HEK293T (cell line): ENCODE results near the gene EDRF1.
"Not testable (repeated sequence)": the region's sequence is repeated elsewhere in the genome, so short reads cannot be mapped to it uniquely, and the experiment has no call there.

ENCODE experiments used
- CTCF ChIA-PET: fragments of 350-600 bp; formaldehyde crosslinking; extraction: SDS; loops from one replicate; lab custom pipeline; 2021; ENCODE audit warnings: antibody characterized with exemption, inconsistent platforms; lab: Yijun Ruan, JAX
- POLR2A ChIA-PET: fragments of 350-600 bp; formaldehyde crosslinking; extraction: SDS; loops from one replicate; lab custom pipeline; 2020; ENCODE audit warnings: antibody characterized with exemption, inconsistent platforms; lab: Yijun Ruan, JAX
- DNase-seq: peaks from one replicate; pipeline ENCODE4 v3.0.0; 2012; ENCODE audit warnings: mixed read lengths; ENCODE audit errors: extremely low spot score
- ARNT ChIP-seq: fragments of 450-650 bp; IDR thresholded peaks from 2 replicates; pipeline ENCODE4 v1.6.1; 2017; ENCODE audit warnings: mild to moderate bottlenecking
- BHLHE40 ChIP-seq: fragments of 450-650 bp; IDR thresholded peaks from 2 replicates; pipeline ENCODE4 v1.6.1; 2016; ENCODE audit warnings: mild to moderate bottlenecking, moderate library complexity, borderline replicate concordance
- CTBP1 ChIP-seq: fragments of 450-650 bp; IDR thresholded peaks from 2 replicates; pipeline ENCODE4 v1.6.1; 2016; ENCODE audit warnings: borderline replicate concordance
- ELF4 ChIP-seq: fragments of 450-650 bp; IDR thresholded peaks from 2 replicates; pipeline ENCODE4 v1.6.1; 2017; ENCODE audit warnings: antibody characterized with exemption
- FOXA1 ChIP-seq: fragments of 450-650 bp; IDR thresholded peaks from 2 replicates; pipeline ENCODE4 v1.6.1; 2016; ENCODE audit warnings: mild to moderate bottlenecking
- FOXK2 ChIP-seq: fragments of 450-650 bp; IDR thresholded peaks from 2 replicates; pipeline ENCODE4 v1.6.1; 2016; ENCODE audit warnings: mild to moderate bottlenecking
- FOXM1 ChIP-seq: fragments of 450-650 bp; IDR thresholded peaks from 2 replicates; pipeline ENCODE4 v1.6.1; 2017; ENCODE audit warnings: mild to moderate bottlenecking, borderline replicate concordance
- HDGF ChIP-seq: fragments of 450-650 bp; IDR thresholded peaks from 2 replicates; pipeline ENCODE4 v1.6.1; 2017; ENCODE audit warnings: antibody characterized with exemption, borderline replicate concordance
- L3MBTL2 ChIP-seq: fragments of 450-650 bp; conservative IDR thresholded peaks from 2 replicates; pipeline ENCODE4 v1.6.1; 2016; ENCODE audit warnings: mild to moderate bottlenecking
- LEF1 ChIP-seq: fragments of 450-650 bp; IDR thresholded peaks from 2 replicates; pipeline ENCODE4 v1.6.1; 2017; ENCODE audit warnings: mild to moderate bottlenecking, borderline replicate concordance
- NFRKB ChIP-seq: fragments of 450-650 bp; IDR thresholded peaks from 2 replicates; pipeline ENCODE4 v1.6.1; 2016; ENCODE audit warnings: mild to moderate bottlenecking, moderate library complexity
- SP1 ChIP-seq: fragments of 450-650 bp; IDR thresholded peaks from 2 replicates; pipeline ENCODE4 v1.6.1; 2017
- SUZ12 ChIP-seq: fragments of 450-650 bp; IDR thresholded peaks from 2 replicates; pipeline ENCODE4 v1.6.1; 2016; ENCODE audit warnings: mild to moderate bottlenecking
- TARDBP ChIP-seq: fragments of 450-650 bp; IDR thresholded peaks from 2 replicates; pipeline ENCODE4 v1.6.1; 2016
- ZNF384 ChIP-seq: fragments of 450-650 bp; IDR thresholded peaks from 2 replicates; pipeline ENCODE4 v1.6.1; 2016
- TF ChIP-seq, protein P1 (sequence below): fragments of 450-650 bp; IDR thresholded peaks from 2 replicates; pipeline ENCODE4 v1.6.1; 2016

Gene EDRF1

DNA sequence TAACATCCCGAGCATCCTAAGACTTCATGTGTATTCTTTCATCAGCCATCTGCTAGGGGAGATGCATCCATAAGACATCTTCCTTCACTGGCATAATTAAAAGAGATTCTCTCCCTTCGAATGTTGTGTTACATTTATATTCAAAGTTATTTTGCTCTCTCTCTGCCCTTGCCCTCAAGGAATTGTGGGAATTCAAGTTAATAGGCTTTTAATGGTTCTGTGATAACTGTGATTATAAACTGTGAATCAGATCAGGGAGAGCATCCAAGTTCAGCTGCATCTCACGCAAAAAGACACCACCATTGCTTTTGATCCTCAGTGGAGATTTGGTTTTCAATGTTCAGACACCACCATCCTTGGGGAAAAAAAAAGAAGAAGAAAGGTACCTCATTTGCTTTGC is 27.3 kb upstream of the EDRF1 start:
- DNase-seq = no peak
- ChIA-PET POLR2A (interaction anchor here (1.0 kb wide), 1 partner anchor 27 kb away, joined by 5 read pairs; the partner anchor contains the start of gene EDRF1), CTCF (no interaction called here)
- TF ChIP-seq CTBP1 = no peak
- TF ChIP-seq, protein P1, sequence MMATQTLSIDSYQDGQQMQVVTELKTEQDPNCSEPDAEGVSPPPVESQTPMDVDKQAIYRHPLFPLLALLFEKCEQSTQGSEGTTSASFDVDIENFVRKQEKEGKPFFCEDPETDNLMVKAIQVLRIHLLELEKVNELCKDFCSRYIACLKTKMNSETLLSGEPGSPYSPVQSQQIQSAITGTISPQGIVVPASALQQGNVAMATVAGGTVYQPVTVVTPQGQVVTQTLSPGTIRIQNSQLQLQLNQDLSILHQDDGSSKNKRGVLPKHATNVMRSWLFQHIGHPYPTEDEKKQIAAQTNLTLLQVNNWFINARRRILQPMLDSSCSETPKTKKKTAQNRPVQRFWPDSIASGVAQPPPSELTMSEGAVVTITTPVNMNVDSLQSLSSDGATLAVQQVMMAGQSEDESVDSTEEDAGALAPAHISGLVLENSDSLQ = no peak
- TF ChIP-seq FOXK2 = no peak
- no peak for TF ChIP-seq ELF4
- no peak for TF ChIP-seq L3MBTL2
- TF ChIP-seq FOXA1 = no peak
- no peak for TF ChIP-seq LEF1

DNA sequence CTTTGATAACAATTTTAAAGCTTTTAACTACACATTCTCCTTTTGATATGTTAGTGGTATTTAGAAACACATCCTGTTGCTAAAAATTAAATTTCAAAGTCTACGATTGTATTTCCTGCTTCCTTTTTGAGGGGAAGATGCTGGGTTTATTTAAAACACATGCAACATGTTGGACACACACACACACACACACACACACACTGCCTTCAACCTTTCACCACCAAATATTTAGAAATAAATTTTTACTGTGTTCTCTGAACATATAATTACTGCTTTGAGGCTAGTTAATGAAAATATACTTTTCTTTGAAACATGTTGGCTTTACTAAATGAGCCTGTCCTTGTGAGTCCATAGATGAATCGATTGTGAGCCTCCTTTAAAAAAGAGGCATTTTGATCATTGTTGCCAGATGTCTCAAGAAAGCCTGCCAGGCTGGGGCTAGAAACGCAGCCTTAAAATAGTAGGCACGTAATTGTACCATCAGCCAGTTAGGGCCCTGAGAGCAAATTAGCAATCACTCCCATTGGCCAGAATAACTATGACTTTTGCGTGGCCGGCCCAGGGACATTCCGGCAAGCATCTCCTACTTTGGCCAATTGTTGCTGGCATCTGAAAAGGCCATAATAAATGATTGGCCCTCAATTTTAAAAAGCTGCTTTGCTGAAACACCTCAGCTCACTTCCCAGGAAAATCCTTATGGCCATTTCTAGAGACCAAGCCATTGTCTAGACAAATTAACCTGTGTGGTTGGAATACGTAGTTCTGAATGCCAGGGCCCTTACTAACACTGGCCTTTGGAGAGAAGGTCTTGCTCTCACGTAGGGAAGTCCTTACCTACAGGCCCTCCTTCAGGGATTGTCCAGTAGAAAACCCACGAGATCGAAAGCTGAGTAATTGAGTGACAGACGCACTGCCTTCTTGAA is 26.6 kb upstream of the EDRF1 start:
- ChIA-PET POLR2A (no interaction called here), CTCF (no interaction called here)
- DNase-seq = no peak
- no peak for TF ChIP-seq TARDBP
- TF ChIP-seq ARNT = no peak
- no peak for TF ChIP-seq HDGF
- TF ChIP-seq CTBP1 = no peak
- no peak for TF ChIP-seq SUZ12
- TF ChIP-seq FOXM1 = no peak
- TF ChIP-seq FOXK2 = no peak
- TF ChIP-seq LEF1 = no peak
- no peak for TF ChIP-seq ELF4
- TF ChIP-seq FOXA1 = no peak
- no peak for TF ChIP-seq L3MBTL2
- TF ChIP-seq BHLHE40 = no peak
- TF ChIP-seq SP1 = no peak
- no peak for TF ChIP-seq NFRKB
- TF ChIP-seq, protein P1 = no peak
- no peak for TF ChIP-seq ZNF384

GRCh38 chr10:125693524-125693847 is 26.0 kb upstream of the EDRF1 start:
- TF ChIP-seq ZNF384 (no peak), ARNT (no peak), CTBP1 (no peak), FOXM1 (no peak), FOXK2 (no peak), SUZ12 (no peak), NFRKB (no peak), LEF1 (no peak), ELF4 (no peak), L3MBTL2 (no peak), HDGF (no peak), TARDBP (no peak), FOXA1 (no peak), BHLHE40 (no peak), SP1 (no peak)
- ChIA-PET CTCF (no interaction called here), POLR2A (no interaction called here)
- DNase-seq = no peak

DNA sequence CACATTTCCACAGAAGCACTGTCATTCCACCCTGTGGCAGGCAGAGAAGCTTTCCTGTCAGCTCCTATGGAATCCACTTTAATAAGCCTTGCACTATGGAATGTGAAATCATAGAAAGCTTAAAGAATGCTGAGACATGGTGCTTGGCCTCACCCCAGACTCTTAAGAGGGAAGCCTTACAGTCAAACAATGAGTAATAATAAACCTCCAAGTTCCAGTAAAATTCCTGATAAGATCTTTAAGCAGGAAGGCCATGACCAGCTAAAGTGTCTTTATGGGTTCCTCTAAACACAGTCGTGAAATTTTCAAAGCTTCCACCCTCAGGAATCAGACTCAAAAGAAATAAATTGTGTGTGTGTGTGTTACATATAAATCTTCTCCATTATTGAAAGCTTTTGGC is 24.6 kb upstream of the EDRF1 start:
- no peak for TF ChIP-seq SP1
- no peak for TF ChIP-seq LEF1
- TF ChIP-seq TARDBP = no peak
- TF ChIP-seq NFRKB = no peak
- no peak for TF ChIP-seq FOXM1
- TF ChIP-seq FOXA1 = no peak
- TF ChIP-seq ELF4 = no peak
- no peak for TF ChIP-seq CTBP1
- no peak for TF ChIP-seq HDGF
- TF ChIP-seq ARNT = no peak
- TF ChIP-seq, protein P1 = no peak
- DNase-seq = no peak
- ChIA-PET CTCF (interaction anchor here (1.2 kb wide), 1 partner anchor 9 kb away, joined by 3 read pairs; no protein-coding TSS in a partner anchor), POLR2A (interaction anchor here (2.8 kb wide), 1 partner anchor 13 kb away, joined by 9 read pairs; no protein-coding TSS in a partner anchor)

DNA sequence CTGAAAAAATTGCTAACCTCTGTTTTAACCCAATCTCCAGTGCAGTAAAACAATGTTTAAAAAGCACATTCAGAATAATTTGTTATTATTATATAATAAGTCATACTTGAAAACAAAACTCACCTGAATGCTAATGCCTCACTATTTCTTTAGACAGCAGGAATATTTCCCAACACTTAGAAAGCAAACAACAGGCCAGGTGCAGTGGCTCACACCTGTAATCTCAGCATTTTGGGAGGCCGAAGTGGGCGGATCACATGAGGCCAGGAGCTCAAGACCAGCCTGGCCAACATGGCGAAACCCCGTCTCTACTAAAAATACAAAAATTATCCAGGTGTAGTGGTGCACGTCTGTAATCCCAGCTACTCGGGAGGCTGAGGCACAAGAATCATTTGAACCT is 22.6 kb upstream of the EDRF1 start:
- DNase-seq, CTCF ChIA-PET: not testable (repeated sequence)
- POLR2A ChIA-PET = interaction anchor here (2.8 kb wide), 1 partner anchor 11 kb away, joined by 9 read pairs; no protein-coding TSS in a partner anchor

DNA sequence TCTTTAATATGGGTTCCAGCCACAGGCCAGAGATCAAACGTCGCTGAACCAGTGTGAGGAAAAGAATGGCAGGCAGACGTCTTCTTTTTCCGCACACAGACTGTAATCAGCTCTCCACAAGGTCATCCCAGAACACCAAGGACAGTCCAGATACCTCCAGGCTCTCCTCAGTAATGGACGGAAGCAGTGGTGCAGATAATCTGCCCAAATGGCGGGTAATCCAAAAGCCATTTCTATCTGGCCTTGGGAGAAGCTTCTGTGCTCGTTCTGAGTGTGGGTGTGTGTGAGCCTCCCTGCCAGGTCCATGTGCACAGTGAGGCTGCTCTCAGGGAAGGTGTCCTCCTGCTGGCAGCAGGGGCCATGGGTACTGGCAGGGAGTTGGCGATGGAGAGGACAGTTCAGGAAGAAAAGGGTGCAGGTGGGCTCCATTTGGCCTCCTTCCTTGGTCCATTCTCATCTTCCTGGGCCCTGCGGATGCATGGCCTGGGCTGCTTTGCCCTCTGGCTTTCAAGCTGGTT is 21.0 kb upstream of the EDRF1 start:
- POLR2A ChIA-PET = interaction anchor here (1.2 kb wide), 1 partner anchor 21 kb away, joined by 3 read pairs; the partner anchor contains the start of gene EDRF1
- DNase-seq = no peak
- CTCF ChIA-PET = interaction anchor here (1.0 to 1.3 kb wide), 3 partner anchors 8 to 720 kb away, joined by 3 to 4 read pairs (median 4); no protein-coding TSS in a partner anchor
- TF ChIP-seq BHLHE40 = no peak
- no peak for TF ChIP-seq L3MBTL2
- no peak for TF ChIP-seq SP1
- no peak for TF ChIP-seq HDGF
- TF ChIP-seq FOXA1 = no peak
- TF ChIP-seq ZNF384 = no peak
